ENCODE results near the gene COLEC11.
"Not testable (repeated sequence)": the region's sequence is repeated elsewhere in the genome, so short reads cannot be mapped to it uniquely, and the experiment has no call there.

Gene COLEC11

DNA sequence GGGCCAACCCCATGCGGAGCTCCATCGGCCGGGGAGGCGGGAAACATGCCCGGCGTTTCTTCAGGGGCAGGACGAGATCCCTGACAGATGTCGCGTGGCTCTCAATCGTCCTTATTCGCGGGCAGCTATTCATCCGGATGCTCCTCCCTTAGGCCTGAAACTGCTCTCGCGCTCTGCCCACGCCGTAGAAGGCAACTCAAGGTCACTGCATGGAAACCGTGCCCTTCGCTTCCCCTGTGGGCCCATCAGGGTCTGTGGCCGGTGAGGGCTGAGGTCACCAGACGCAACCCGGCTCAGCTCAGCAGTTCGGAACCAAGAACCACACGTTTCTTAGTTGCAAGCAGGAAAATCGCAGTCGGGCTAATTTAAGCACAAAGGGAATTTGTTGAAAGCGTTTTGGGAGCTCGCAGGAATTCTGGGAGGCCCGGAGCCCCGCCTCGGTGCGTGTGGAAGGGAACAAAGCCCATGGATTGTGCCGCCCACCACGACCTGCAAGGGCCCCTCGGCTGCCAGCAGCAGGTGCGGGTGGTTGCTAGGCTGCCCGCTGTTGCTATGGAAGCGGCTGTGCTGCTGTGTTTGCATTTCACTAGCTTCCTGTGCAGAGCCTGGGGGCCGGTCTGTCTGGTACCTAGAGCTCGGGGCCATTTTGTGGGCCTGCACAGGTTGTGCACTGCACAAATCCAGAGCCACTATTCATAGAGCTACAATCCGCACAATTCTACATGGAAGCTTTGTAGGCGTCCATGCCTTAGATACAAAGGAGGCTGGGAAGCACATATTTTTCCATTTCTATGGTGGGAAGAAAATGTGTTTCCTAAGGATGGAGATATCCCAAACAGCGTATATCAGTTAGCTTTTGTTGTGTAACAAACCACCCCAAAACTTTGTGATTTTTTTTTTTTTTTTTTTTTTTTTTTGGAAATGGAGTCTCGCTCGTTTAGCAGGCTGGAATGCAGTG, 57.1 kb downstream of the COLEC11 start:
- in situ Hi-C loops (cut with HindIII; ENCODE audit: low pct_unique_long_range_greater_than_20kb, low sequenced_read_pairs) = no loop called here
- TF ChIP-seq JUND (IDR thresholded peaks at IDR 0.05; ENCODE audit: low read depth) = no peak
- peak; percentile 28 to 59 for DNase-seq (ENCODE audit: low read depth in 1 of 2, low spot score in 1 of 2)

- no peak for TF ChIP-seq JUND (IDR thresholded peaks at IDR 0.05; ENCODE audit: low read depth)
- DNase-seq (ENCODE audit: low read depth in 1 of 2, low spot score in 1 of 2) = no peak
- in situ Hi-C loops (cut with HindIII; ENCODE audit: low pct_unique_long_range_greater_than_20kb, low sequenced_read_pairs) = no loop called here
Observed at GRCh38 chr2:3652896-3653625, 58.1 kb downstream of the COLEC11 start.

GRCh38 chr2:3654011-3654410, 59.1 kb downstream of the COLEC11 start:
- in situ Hi-C loops (cut with HindIII; ENCODE audit: low pct_unique_long_range_greater_than_20kb, low sequenced_read_pairs) = no loop called here
- TF ChIP-seq JUND (IDR thresholded peaks at IDR 0.05; ENCODE audit: low read depth) = no peak

GRCh38 chr2:3654531-3655225, 59.8 kb downstream of the COLEC11 start:
- DNase-seq (ENCODE audit: low read depth in 1 of 2, low spot score in 1 of 2) = no peak
- in situ Hi-C loops (cut with HindIII; ENCODE audit: low pct_unique_long_range_greater_than_20kb, low sequenced_read_pairs) = no loop called here
- TF ChIP-seq JUND (IDR thresholded peaks at IDR 0.05; ENCODE audit: low read depth) = no peak

More at GRCh38 chr2:3654011-3654410, 59.1 kb downstream of the COLEC11 start:
- no peak for DNase-seq (ENCODE audit: low read depth in 1 of 2, low spot score in 1 of 2)

- no peak for TF ChIP-seq JUND (IDR thresholded peaks at IDR 0.05; ENCODE audit: low read depth)
- DNase-seq (ENCODE audit: low read depth in 1 of 2, low spot score in 1 of 2) = no peak
- in situ Hi-C loops (cut with HindIII; ENCODE audit: low pct_unique_long_range_greater_than_20kb, low sequenced_read_pairs) = no loop called here
Observed at GRCh38 chr2:3655871-3656761, 61.2 kb downstream of the COLEC11 start.

DNA sequence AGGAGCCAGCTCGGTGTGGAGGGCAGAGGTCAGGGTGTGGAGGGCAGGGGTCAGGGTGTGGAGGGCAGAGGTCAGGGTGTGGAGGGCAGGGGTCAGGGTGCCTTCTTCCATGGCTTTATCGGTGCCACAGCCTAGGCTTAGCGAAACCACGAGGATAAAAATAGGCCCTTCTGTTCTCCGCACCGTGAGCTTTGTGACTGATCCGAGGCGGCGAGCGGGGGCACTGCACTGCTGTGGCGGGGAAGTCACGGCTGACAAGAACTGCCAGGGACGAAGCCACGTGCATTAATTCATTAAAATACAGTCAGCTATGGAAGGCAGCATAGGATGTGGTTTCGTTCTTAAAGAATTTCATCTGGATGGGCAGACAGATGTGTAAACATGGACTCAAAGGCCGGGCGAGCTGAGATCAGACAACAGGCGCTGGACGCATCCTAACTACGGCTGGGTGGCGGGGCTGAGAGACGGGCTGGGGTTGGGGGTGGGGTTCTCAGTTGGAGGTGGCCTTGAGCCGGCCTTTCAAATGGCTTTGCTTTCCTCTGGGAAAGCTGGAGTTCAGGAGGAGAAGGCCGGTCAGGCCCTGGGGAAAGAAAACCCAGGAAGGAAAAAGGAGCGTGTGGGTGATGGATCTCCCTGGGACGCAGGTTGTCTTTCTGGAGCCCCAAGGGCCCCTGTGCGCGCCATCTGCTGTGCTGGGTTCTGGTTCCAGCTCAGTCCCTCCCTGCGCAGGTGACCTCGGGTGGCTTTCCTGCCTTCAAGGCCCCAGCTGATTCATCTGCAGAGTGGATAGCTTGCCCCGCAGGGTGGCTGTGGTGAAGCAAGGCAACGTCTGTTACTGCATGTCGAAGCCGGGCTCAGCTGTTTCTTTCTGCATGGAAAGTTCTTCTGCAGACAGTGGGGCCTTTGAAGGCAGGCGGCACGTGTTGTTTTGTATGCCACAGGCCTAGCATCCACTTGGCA, 62.1 kb downstream of the COLEC11 start:
- in situ Hi-C loops (cut with HindIII; ENCODE audit: low pct_unique_long_range_greater_than_20kb, low sequenced_read_pairs) = no loop called here
- TF ChIP-seq JUND (IDR thresholded peaks at IDR 0.05; ENCODE audit: low read depth) = no peak
- DNase-seq (ENCODE audit: low read depth in 1 of 2, low spot score in 1 of 2) = no peak

- in situ Hi-C loops (cut with HindIII; ENCODE audit: low pct_unique_long_range_greater_than_20kb, low sequenced_read_pairs) = no loop called here
Observed at GRCh38 chr2:3657881-3658280, 63.0 kb downstream of the COLEC11 start, which contains the start of gene ALLC. Gene ALLC, plus strand, starts transcription at chr2:3658200. Its CDS starts 12,958 bp downstream, at chr2:3671158.

DNA sequence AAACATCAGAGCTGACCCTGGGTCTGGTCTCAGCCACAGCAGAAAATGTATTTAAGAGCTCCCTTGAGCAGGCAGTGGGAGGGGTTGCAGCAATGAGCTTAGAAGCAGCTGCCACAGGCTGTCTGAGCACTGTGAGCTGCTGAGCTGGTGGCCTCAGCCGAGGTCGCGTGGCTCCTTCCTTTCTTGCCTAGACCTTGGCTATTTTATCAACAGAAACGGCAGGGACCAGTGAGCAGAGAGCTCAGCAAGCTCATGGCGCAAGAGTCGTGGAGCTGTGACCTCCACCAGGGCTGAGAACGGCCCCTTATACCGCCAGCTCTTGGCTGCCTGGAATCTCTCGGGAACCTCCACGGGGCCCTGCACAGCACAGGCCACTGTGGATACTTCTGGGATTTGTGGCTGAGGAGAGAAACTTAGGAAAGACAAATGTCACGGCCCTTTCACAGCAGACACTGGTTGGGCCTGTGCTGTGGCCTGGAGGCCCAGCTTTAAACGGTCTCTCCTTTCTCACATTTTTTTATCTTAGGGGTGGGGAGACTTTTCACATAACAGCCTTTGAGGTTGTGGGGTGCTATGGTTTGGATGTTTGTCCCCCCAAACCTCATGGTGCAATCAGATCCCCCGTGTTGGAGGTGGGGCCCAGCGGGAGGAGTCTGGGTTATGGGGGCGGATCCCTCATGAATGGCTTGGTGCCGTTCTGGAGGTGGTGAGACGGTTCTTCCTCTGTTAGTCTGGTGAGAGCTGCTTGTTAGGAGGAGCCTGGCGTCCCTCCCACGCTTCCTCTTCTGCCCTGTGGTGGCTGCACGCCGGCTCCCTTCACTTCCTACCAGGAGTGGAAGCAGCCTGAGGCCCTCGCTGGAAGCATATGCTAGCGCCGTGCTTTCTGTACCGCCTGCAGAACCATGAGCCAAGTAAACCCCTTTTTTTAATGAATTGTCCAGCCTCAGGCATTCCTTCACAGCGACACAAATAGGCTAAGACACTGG, 64.8 kb downstream of the COLEC11 start:
- no peak for TF ChIP-seq JUND (IDR thresholded peaks at IDR 0.05; ENCODE audit: low read depth)
- no peak for DNase-seq (ENCODE audit: low read depth in 1 of 2, low spot score in 1 of 2)
- in situ Hi-C loops (cut with HindIII; ENCODE audit: low pct_unique_long_range_greater_than_20kb, low sequenced_read_pairs) = no loop called here

More at GRCh38 chr2:3657881-3658280, 63.0 kb downstream of the COLEC11 start, which contains the start of gene ALLC:
- TF ChIP-seq JUND (IDR thresholded peaks at IDR 0.05; ENCODE audit: low read depth) = no peak
- DNase-seq (ENCODE audit: low read depth in 1 of 2, low spot score in 1 of 2) = no peak

GRCh38 chr2:3660640-3661039, 65.7 kb downstream of the COLEC11 start:
- DNase-seq (ENCODE audit: low read depth in 1 of 2, low spot score in 1 of 2); in situ Hi-C loops (cut with HindIII; ENCODE audit: low pct_unique_long_range_greater_than_20kb, low sequenced_read_pairs): not testable (repeated sequence)
